Activated naive CD4-positive, alpha-beta T cell treated with anti-CD3 and anti-CD28 coated beads, Interleukin-2, amount 50 U/mL, for 24 hours (primary cell): Measurements from ENCODE around the gene ADAT3.
A peak's percentile ranks its signal among the peaks of the same experiment; 100 is the strongest.
"Not testable (repeated sequence)": the region's sequence is repeated elsewhere in the genome, so short reads cannot be mapped to it uniquely, and the experiment has no call there.

Source experiments
- H3K27ac Mint-ChIP-seq: one replicate; pipeline ENCODE4 v1.8.0; 2021; ENCODE audit warnings: mild to moderate bottlenecking, mixed read lengths
- H3K27me3 Mint-ChIP-seq: one replicate; pipeline ENCODE4 v1.8.0; 2021; ENCODE audit warnings: mixed read lengths
- H3K36me3 Mint-ChIP-seq: one replicate; pipeline ENCODE4 v1.8.0; 2021; ENCODE audit warnings: mixed read lengths
- H3K4me1 Mint-ChIP-seq: one replicate; pipeline ENCODE4 v1.8.0; 2021; ENCODE audit warnings: mixed read lengths
- H3K4me3 Mint-ChIP-seq: one replicate; pipeline ENCODE4 v1.8.0; 2021; ENCODE audit warnings: mild to moderate bottlenecking, mixed read lengths
- H3K9me3 Mint-ChIP-seq: one replicate; pipeline ENCODE4 v1.8.0; 2021; ENCODE audit warnings: mixed read lengths

Gene ADAT3

DNA sequence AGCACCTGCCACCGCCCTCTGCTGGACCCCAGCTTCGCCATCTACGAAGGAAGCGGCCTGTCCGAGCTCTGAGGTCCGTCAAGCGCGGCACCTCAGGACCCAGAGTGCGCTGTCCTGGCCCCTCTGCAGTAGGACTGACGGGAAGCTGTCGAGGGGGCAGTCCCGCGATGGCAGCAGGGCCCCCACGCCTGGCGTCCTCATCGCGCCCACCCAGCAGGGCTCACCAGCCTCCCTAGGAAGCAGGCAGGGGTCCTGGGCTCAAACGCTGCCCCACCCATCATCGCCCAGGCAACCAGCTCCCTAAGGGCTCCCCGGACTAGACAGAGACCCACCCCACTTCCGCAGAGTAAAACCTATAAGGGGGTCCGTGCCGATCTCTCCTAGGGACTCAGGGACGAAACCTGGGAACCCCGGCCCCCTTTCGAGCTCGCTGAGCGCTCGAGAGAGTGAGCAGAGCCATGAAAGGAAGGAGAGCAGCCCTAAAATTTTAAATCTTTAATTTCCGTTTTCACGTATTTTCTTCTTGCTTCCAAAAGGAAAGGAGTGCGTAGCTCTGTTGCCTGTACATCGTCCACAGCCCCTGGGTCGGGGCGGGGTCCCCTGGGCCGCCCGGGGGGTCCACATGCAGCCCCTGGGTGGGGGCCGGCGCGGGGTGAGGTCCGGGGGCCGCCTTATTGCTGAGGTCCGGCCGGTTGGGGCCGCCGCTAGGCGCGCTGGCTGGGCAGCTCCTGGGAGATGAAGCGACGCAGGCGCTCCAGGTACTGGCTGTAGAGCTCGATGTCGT is 28.5 kb upstream of the ADAT3 start:
- H3K27me3 Mint-ChIP-seq, H3K9me3 Mint-ChIP-seq, H3K36me3 Mint-ChIP-seq: not testable (repeated sequence)
- Mint-ChIP-seq H3K4me1 (peaks cover 14% of the 10 kb centered on the region), H3K27ac (peak overlapping the region; percentile 86), H3K4me3 (peak overlapping the region; percentile 98)

DNA sequence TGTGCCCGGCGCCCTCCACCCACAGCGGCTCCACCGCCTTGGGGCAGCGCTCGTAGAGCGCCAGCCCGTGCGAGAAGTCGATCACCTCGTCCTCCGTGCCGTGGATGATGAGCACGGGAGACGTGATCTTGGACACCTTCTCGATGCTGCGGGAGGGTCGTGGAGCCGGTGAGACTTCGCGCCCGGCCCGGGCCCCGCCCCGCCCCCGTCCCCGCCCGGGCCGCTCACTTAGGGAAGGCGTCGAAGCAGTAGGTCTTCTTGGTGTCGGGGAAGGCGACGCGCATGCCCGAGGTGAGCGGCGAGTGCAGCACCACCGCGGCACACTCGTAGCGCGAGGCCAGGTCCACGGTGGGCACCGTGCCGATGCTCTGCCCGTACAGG is 27.9 kb upstream of the ADAT3 start:
- H3K27me3 Mint-ChIP-seq, H3K36me3 Mint-ChIP-seq, H3K27ac Mint-ChIP-seq, H3K9me3 Mint-ChIP-seq, H3K4me3 Mint-ChIP-seq: not testable (repeated sequence)
- peaks cover 18% of the 10 kb centered on the region for H3K4me1 Mint-ChIP-seq

DNA sequence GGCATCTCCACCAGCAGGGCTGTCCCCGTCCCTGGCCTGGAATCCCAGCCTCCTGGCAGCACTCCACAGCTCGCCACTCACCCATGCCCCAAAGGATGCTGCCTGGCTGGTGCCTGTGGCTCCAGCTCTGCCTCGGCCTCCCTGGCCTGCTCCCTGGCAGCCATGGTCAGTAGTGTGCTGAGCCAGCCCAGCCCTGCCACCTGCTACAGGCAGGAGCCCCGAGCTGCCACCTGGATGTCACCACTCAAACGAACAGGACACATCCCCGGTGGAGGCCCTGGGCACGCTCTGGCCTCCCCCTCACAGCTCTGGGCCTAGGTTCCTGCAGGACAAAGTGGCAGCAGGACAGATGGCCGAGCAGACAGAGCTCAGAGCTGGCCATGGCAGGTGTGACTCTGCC is 26.6 kb upstream of the ADAT3 start:
- H3K9me3 Mint-ChIP-seq, H3K36me3 Mint-ChIP-seq, H3K27ac Mint-ChIP-seq, H3K4me3 Mint-ChIP-seq, H3K27me3 Mint-ChIP-seq: not testable (repeated sequence)
- H3K4me1 Mint-ChIP-seq: peaks cover 31% of the 10 kb centered on the region

DNA sequence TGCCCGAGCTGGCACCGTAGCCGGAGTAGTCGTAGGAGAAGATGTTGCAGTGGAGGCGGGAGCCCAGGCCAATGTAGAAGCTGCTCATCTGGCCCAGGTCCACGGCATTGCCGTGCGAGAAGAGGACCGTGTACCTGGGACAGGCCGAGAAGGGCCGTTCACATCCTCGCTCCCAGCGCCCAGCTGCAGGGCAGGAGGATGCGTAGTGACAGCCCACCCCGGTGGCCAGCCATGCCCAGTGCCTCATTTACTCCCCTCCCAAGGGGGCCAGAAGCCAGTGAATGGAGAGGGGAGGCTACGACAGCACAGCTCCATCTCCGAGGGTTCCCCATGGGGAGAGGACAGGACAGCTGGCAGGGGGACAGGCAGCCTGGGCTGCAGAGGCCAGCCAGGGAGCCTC is 25.2 kb upstream of the ADAT3 start:
- H3K4me1 Mint-ChIP-seq: peaks cover 29% of the 10 kb centered on the region
- H3K9me3 Mint-ChIP-seq, H3K36me3 Mint-ChIP-seq, H3K4me3 Mint-ChIP-seq, H3K27me3 Mint-ChIP-seq: not testable (repeated sequence)
- peak overlapping the region; percentile 30 for H3K27ac Mint-ChIP-seq

DNA sequence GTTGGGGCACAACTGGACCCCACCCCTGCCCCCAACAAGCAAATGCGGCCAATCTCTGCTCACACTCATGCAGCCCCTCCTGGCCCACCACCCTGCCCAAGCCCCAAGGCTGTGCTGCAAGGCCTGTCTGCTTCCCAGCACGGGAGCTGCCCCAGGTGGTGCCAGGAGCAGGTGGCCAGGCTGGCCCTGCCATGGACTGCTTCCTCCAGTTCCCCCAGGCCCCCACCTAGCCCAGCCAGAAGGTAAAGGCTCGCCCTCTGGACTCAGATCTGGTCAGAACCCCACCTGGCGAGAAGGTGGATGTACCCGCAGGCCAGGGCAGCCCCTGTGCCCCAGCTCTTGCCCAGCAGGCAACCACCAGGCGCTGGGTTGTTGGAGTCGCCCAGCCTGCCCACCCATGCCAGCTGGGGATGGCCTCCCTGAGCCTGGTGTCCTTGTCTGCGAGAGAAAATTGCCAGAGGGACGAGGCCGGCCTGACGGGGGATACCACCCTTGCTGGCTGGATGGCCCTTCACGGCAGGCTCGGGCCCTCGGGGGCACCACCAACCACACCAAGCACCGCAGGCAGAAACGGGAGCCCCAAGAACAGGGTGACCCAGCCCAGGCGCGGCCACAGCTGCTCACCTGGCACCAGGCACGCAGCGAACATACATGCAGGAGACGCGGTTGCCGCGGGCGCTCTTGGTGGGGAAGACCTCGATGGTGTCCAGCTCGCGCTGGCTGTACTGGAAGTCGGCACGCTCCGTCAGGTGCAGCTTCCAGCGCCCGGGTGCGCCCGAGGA is 24.4 kb upstream of the ADAT3 start:
- Mint-ChIP-seq H3K36me3 (peaks cover 3% of the 10 kb centered on the region), H3K9me3 (no peaks in the 10 kb centered on the region), H3K27ac (no peak overlapping the region), H3K27me3 (no peaks in the 10 kb centered on the region), H3K4me1 (peaks cover 28% of the 10 kb centered on the region), H3K4me3 (peak overlapping the region; percentile 47)

DNA sequence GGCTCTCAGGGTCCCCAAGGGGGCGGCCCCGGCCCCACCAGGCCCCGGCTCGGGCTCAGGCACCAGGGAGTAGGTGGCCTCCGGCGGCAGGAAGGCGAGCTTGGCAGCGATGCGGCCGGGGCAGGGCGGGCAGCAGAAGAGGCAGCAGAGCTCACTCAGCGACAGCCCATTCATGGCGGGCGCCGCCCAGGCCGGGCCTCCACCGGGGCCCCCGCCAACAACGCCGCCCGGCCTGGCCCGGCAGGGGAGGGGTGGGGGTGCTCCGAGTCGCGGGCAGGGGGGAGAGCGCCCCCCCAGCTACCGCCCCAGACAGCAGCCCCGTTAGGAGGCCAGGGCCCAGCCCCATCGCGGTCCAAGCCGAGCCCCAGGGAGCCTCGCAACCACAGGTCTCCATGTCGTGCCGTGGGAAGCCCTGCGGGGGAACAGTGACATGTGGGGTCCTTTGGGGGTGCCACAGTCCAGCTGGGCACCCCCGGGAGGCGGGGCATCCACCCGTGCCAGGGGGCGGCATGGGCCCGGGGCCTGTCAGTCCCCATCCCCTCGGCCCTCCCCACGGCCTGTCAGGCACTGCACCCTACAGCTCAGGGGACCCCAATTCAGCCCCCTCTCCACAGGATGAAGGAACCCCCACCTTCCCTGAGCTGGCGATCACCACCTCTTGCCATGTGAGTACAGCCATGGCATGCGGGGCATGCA is 23.7 kb upstream of the ADAT3 start:
- Mint-ChIP-seq H3K4me3 (peak overlapping the region; percentile 100), H3K4me1 (peaks cover 28% of the 10 kb centered on the region), H3K27ac (peak overlapping the region; percentile 69)
- not testable (repeated sequence) for H3K27me3 Mint-ChIP-seq, H3K36me3 Mint-ChIP-seq, H3K9me3 Mint-ChIP-seq

DNA sequence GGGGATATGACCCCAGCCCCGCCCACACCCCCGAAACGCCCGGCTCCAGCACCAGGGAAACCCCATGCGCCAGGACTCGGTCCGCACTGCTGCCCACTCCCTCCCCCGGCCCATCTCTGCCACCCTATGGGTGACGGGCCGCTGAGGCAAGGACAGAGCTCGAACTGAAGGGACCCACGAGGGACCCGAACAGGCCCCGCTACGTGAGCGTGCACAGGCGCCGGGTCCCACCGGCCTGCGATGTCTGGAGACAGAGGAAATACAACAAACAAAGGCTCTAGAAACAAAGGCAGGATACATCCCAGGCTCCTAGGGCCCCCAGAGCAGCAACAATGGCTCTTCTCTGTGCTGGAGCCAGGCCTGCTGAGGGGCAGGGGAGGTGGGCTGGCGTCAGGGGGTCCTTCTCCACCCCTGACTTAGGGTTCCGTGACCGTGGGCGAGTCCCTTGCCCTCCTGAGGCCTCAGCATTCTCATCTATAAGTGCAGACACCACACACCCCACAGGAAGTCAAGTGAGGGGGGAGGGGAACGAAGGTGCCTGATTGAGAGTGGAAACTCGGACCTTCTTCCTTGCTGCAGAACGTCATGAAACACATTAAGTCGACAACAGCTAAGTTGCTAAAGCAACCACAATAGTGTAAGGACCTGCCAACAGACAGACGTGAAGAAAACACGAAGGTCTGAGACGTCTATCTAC is 23.0 kb upstream of the ADAT3 start:
- Mint-ChIP-seq H3K27ac (peak overlapping the region; percentile 69), H3K36me3 (peaks cover 3% of the 10 kb centered on the region), H3K9me3 (no peaks in the 10 kb centered on the region), H3K4me1 (peaks cover 28% of the 10 kb centered on the region), H3K27me3 (no peaks in the 10 kb centered on the region), H3K4me3 (peak overlapping the region; percentile 100)

DNA sequence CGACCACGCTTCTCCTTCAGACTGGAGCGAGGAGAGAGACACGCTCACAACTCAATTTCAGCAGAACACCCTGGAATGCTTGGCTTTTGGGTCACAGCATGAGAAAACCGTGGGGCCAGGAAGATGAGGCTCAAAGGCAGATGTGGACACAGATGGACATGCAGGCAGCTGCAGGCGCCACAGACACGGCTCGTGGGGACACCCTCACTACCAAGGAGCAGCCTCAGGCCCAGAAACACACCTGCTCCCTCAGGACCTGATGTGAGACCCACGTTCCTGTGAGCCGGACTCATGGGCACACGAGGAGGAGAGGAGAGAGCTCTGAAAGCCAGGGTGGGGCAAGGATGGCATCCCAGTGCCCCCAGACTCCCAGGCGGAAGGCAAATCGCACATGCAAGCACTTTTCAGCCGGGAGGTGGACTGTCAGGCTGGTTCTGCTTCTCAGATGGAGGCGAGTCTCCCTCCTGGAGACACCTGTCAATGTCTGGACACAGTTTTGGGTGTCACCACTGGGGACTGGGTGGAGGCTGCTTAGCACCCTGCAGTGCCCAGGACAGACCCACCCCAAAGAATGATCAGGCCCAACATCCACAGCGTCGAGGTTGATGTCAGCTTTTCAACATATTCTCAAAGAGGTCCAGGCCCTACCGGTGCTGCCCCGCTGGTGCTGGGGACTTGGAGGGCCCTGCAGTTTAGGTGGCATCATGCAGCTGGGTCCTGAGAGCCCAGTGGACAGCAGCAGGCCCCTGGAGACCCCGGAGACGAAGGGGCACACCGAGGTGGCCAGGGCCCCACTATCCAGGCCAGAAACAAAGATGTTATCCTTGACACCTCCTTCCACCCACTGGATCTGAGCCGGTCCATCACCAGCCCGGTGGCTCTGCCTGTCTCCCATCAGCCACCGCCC is 22.2 kb upstream of the ADAT3 start:
- Mint-ChIP-seq H3K4me3 (peak overlapping the region; percentile 100), H3K27ac (peak overlapping the region; percentile 99), H3K9me3 (no peaks in the 10 kb centered on the region), H3K27me3 (no peaks in the 10 kb centered on the region), H3K36me3 (peaks cover 3% of the 10 kb centered on the region), H3K4me1 (peaks cover 28% of the 10 kb centered on the region)

DNA sequence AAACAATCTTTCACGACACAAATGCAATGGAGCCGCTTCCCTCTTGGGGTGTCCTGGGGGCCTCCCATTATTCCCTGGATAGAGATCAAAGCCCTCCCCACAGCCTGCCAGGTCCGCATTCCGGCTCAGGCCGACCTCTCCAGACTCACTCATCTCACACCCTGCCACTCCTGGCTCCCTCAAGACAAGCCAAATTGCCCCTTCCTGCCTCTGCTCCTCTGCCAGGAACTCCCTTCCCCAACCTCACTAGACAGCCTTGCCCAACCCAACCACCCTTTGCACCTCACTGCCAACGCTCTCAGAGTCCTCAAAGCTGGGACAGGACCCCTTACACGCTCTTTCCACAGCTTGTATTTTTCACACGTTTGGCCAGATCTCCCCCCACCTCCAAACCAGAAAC is 21.4 kb upstream of the ADAT3 start:
- Mint-ChIP-seq H3K4me3 (peak overlapping the region; percentile 100), H3K27ac (peak overlapping the region; percentile 99), H3K27me3 (no peaks in the 10 kb centered on the region), H3K4me1 (peaks cover 28% of the 10 kb centered on the region), H3K9me3 (no peaks in the 10 kb centered on the region), H3K36me3 (peaks cover 3% of the 10 kb centered on the region)

DNA sequence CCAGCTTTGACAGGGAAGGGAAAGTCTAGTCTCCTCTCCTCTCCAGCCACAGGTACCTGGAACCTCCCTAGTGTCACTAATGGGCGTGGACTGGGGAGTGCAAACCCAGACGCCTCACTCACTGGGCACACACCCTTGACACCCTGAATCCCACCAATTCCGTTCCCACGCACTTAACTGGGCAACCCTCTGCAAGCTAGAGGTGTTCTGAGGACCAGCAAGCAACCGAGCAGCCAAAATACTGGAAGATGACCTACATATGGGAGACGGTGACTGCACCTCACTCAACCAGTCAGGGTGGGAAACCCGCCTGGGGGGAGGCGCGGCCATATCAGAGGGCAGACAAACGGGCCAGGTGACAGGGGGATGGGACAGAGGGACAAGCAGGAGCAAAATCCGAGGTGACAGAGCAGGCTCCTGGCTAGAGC is 20.9 kb upstream of the ADAT3 start:
- Mint-ChIP-seq H3K4me3 (peak overlapping the region; percentile 100), H3K27me3 (no peaks in the 10 kb centered on the region), H3K4me1 (peaks cover 28% of the 10 kb centered on the region), H3K9me3 (no peaks in the 10 kb centered on the region), H3K36me3 (peaks cover 3% of the 10 kb centered on the region), H3K27ac (peak overlapping the region; percentile 99)

DNA sequence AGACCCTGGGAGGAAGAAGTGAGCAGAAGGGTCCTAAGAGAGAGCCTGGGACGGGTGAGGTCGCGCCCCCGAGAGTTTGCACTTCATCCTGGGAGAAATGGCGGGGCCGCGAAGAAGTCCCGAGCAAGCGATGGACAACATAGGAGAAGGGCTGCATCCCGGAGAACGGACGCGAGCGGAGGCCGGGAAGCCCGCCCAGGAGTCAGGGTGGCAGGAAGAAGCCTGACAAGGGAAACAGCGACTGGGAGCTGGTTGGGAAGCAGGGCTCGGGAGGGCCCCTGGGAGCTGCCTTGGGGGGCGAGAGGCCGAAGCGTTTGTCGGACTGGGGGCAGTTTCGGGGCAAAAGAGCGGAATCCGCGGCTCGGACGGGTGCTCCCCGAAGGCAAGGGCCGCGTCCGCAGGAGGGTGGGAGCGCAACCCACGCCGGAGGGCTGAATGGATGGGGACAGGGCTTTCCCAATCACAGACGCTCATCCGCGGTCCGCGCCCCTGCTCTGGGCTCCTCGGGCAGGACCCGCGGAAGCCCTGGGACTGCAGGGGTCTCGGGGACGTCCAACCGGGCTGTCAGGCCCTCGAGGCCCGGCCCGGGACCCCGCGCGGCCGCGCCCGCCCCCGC is 20.4 kb upstream of the ADAT3 start:
- Mint-ChIP-seq H3K4me1 (peaks cover 28% of the 10 kb centered on the region), H3K4me3 (peak overlapping the region; percentile 100), H3K9me3 (no peaks in the 10 kb centered on the region), H3K36me3 (peaks cover 3% of the 10 kb centered on the region), H3K27ac (peak overlapping the region; percentile 99), H3K27me3 (no peaks in the 10 kb centered on the region)

DNA sequence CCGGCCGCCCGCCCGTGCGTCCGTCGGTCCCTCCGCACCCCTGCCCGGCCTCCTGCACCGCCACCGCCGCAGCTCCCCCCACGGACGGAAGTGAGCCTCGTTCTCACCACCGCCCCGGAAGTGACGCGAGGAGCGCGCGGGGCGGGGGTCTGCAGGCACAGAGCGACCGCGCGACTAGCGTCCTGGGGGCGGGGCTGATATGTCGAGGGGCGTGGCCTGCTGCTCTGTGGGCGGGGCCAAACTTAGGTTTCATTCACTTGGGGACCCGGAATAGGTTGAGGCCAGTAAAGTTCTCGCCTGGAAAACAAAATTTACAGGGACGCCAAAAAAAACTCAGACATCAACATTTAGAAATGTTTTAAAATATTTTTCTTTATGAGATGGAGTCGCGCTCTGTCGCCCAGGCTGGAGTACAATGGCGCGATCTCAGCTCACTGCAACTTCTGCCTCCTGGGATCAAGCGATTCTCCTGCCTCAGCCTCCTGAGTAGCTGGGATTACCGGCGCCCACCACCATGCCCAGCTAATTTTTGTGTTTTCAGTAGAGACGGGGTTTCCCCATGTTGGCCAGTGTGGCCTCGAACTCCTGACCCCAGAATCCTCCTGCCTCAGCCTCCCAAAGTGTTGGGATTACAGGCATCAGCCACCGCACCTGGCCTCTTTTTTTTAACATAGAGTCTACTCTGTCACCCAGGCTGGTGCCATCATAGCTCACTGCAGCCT is 19.6 kb upstream of the ADAT3 start, which contains the start of gene ABHD17A:
Gene ABHD17A, minus strand, starts transcription at position 99 of the 722 bp plus-strand sequence. CDS start 3,930 bp downstream, outside the sequence.
- H3K4me1 Mint-ChIP-seq: peaks cover 32% of the 10 kb centered on the region

DNA sequence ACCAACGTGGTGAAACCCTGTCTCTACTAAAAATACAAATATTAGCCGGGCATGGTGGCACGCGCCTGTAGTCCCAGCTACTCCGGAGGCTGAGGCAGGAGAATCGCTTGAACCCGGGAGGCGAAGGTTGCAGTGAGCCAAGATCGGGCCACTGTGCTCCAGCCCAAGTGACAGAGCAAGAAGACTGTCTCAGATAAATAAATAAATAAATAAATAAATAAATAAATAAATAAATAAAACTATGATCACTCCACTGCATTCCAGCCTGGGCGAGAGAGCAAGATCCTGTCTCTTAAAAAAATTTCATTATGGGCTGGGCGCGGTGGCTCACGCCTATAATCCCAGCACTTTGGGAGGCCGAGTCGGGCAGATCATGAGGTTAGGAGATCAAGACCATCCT is 18.8 kb upstream of the ADAT3 start:
- H3K27me3 Mint-ChIP-seq, H3K27ac Mint-ChIP-seq, H3K9me3 Mint-ChIP-seq, H3K4me3 Mint-ChIP-seq, H3K36me3 Mint-ChIP-seq: not testable (repeated sequence)
- peaks cover 32% of the 10 kb centered on the region for H3K4me1 Mint-ChIP-seq

More for the DNA sequence above, 19.6 kb upstream of the ADAT3 start, which contains the start of gene ABHD17A:
- not testable (repeated sequence) for H3K27me3 Mint-ChIP-seq, H3K9me3 Mint-ChIP-seq, H3K36me3 Mint-ChIP-seq
- H3K27ac Mint-ChIP-seq: peak within 1 kb of the TSS; percentile 99
- H3K4me3 Mint-ChIP-seq: peak within 1 kb of the TSS; percentile 100

DNA sequence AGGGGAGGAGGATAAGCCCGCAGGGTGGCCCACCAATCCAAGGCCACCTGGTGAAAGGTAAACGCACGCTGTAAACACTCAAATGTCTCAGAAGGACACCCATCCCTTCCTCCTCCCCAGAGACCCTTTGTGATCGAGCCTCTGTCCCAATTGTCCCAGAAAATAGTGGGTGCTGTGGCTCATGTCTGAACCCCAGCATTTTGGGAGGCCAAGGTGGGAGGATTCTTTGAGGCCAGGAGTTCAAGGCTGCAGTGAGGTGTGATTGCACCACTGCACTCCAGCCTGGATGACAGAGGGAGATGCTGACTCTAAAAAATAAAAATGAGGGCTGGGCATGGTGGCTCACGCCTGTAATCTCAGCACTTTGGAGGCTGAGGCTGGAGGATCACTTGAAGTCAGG is 16.8 kb upstream of the ADAT3 start:
- Mint-ChIP-seq H3K36me3 (peaks cover 3% of the 10 kb centered on the region), H3K4me1 (peaks cover 18% of the 10 kb centered on the region), H3K9me3 (no peaks in the 10 kb centered on the region), H3K27ac (no peak overlapping the region), H3K27me3 (no peaks in the 10 kb centered on the region), H3K4me3 (no peak overlapping the region)
